ENCODE results near the gene OR6C65.

GRCh38 chr12:55400229-55400628, at the start of gene OR6C65:
- TF ChIP-seq CTCF (IDR thresholded peaks at IDR 0.05; ENCODE audit: poor library complexity) (no peak), EZH2phosphoT487 (IDR thresholded peaks at IDR 0.05; ENCODE audit: low read depth, severe bottlenecking, unreplicated experiment) (no peak)

All from hepatocyte (in vitro differentiated cells).